ENCODE data around the gene ADGRF1.

- TF ChIP-seq CTCF (IDR thresholded peaks at IDR 0.05) = no peak
- no peak for TF ChIP-seq POLR2A (IDR thresholded peaks at IDR 0.05)
These were observed 34.6 kb upstream of the ADGRF1 start for GRCh38 chr6:47076422-47077344.
